PC-9 (cell line): ENCODE results near the gene LAMC1. TPM values are rescaled to one million over a fixed set of nuclear protein-coding genes. Genes with fewer than 3 reads are reported as not detected.

ENCODE experiments used
- BruUV-seq: library from RNA; stranded (reverse); fragments of 400-500 nt; replicated peaks from 2 replicates; lab custom pipeline; 2021; lab: Mats Ljungman, UMichigan
- CTCF ChIA-PET: fragments of 300-600 bp; sonication (Branson Sonifier 250); formaldehyde crosslinking; loops from one replicate; lab custom pipeline; 2022; ENCODE audit warnings: antibody characterized with exemption; lab: Charles Lee
- POLR2A ChIA-PET: fragments of 300-600 bp; sonication (Branson Sonifier 250); formaldehyde crosslinking; loops from one replicate; lab custom pipeline; 2022; ENCODE audit warnings: antibody characterized with exemption; ENCODE audit not compliant: unreplicated experiment; lab: Charles Lee
- DNase-seq, 2 experiments: peaks; one replicate each; pipeline versions ENCODE4 v3.0.0 to v3.0.0-alpha.2; 2015 to 2022; ENCODE audit warnings: mixed read lengths in 1 of 2
- H2AFZ ChIP-seq: fragments of 200-600 bp; sonication (generic); 2 replicates; pipeline ENCODE4 v1.8.1; 2017; ENCODE audit warnings: antibody characterized with exemption
- H3F3A ChIP-seq: fragments of 200-600 bp; sonication (generic); 2 replicates; pipeline ENCODE4 v1.8.1; 2017; ENCODE audit warnings: antibody characterized with exemption, mild to moderate bottlenecking, low read depth; ENCODE audit not compliant: insufficient read depth
- H3K27ac ChIP-seq: fragments of 200-600 bp; sonication (generic); 2 replicates; pipeline ENCODE4 v1.6.1; 2016; ENCODE audit warnings: mixed run types
- H3K27me3 ChIP-seq: fragments of 200-600 bp; sonication (generic); 2 replicates; pipeline ENCODE4 v1.6.1; 2016; ENCODE audit warnings: low read depth, mixed run types; ENCODE audit not compliant: insufficient read depth
- H3K36me3 ChIP-seq: fragments of 200-600 bp; sonication (generic); 2 replicates; pipeline ENCODE4 v1.6.1; 2016; ENCODE audit warnings: low read depth, mixed run types
- H3K4me1 ChIP-seq: fragments of 200-600 bp; sonication (generic); replicated peaks from 2 replicates; pipeline ENCODE4 v1.6.1; 2016; ENCODE audit warnings: mixed run types; ENCODE audit not compliant: insufficient read depth
- H3K4me2 ChIP-seq: fragments of 200-600 bp; sonication (generic); 2 replicates; pipeline ENCODE4 v1.6.1; 2017; ENCODE audit warnings: mixed run types
- H3K4me3 ChIP-seq: fragments of 200-600 bp; sonication (generic); 2 replicates; pipeline ENCODE4 v1.6.1; 2016; ENCODE audit warnings: mixed run types
- H3K79me2 ChIP-seq: fragments of 200-600 bp; sonication (generic); 2 replicates; pipeline ENCODE4 v1.6.1; 2017; ENCODE audit warnings: low read depth, mixed run types
- H3K9me2 ChIP-seq: fragments of 200-600 bp; sonication (generic); 2 replicates; pipeline ENCODE4 v1.8.1; 2017; ENCODE audit warnings: mild to moderate bottlenecking; ENCODE audit not compliant: insufficient read depth
- H3K9me3 ChIP-seq: fragments of 200-600 bp; sonication (generic); 2 replicates; pipeline ENCODE4 v1.8.1; 2016; ENCODE audit warnings: low read depth; ENCODE audit not compliant: insufficient read depth
- H4K20me1 ChIP-seq: fragments of 200-600 bp; sonication (generic); 2 replicates; pipeline ENCODE4 v1.8.1; 2017; ENCODE audit not compliant: insufficient read depth
- CTCF ChIP-seq: fragments of 200-600 bp; sonication (generic); conservative IDR thresholded peaks from 2 replicates; pipeline ENCODE4 v1.6.1; 2017; ENCODE audit warnings: mixed run types, antibody characterized with exemption, mild to moderate bottlenecking, moderate library complexity
- EZH2 ChIP-seq: fragments of 200-600 bp; sonication (generic); IDR thresholded peaks from 2 replicates; pipeline ENCODE4 v1.8.0; 2017; ENCODE audit warnings: antibody characterized with exemption, low read depth
- intact Hi-C: fragments of 100-400 bp; cut with micrococcal nuclease; formaldehyde crosslinking; loops from one replicate; pipeline ENCODE4 v1.10.0; 2022; ENCODE audit not compliant: unreplicated experiment
- total RNA-seq: library from RNA; stranded (reverse); gene quantifications from 2 replicates; pipeline ENCODE4 v1.2.3, GENCODE V29; 2021

Gene LAMC1
- total RNA-seq, 1 experiment from 2014 or later: 95.5 TPM

GRCh38 chr1:183140633-183141032, 117.4 kb downstream of the LAMC1 start:
- TF ChIP-seq EZH2 (no peak), CTCF (no peak)
- peaks cover 24% of the 10 kb centered on the region for H3K4me1 ChIP-seq
- intact Hi-C loops: no loop called here
- no peak overlapping the region for H2AFZ ChIP-seq
- peaks cover 35% of the 10 kb centered on the region for H3K36me3 ChIP-seq
- no peak for DNase-seq
- no peaks in the 10 kb centered on the region for H3K79me2 ChIP-seq
- no TSS peak for BruUV-seq
- no peak overlapping the region for H3K4me3 ChIP-seq
- H3K27ac ChIP-seq: no peak overlapping the region
- no peak overlapping the region for H3K4me2 ChIP-seq
- H3K27me3 ChIP-seq: no peaks in the 10 kb centered on the region
- no peaks in the 10 kb centered on the region for H3K9me3 ChIP-seq
- ChIA-PET CTCF (no interaction called here), POLR2A (no interaction called here)
- no peaks in the 10 kb centered on the region for H3K9me2 ChIP-seq
- H4K20me1 ChIP-seq: no peaks in the 10 kb centered on the region
- H3F3A ChIP-seq: peaks cover 17% of the 10 kb centered on the region; the same call in 1 of the 2 replicates

- ChIA-PET POLR2A (interaction anchor here (0.6 to 0.8 kb wide), 2 partner anchors 18 to 30 kb away, joined by 3 to 5 read pairs; no protein-coding TSS in a partner anchor), CTCF (interaction anchor here (0.5 kb wide), 1 partner anchor 87 kb away, joined by 4 read pairs; no protein-coding TSS in a partner anchor)
- peaks cover 17% of the 10 kb centered on the region; the same call in 1 of the 2 replicates for H3F3A ChIP-seq
- H3K9me2 ChIP-seq: no peaks in the 10 kb centered on the region
- no peak overlapping the region for H2AFZ ChIP-seq
- no peaks in the 10 kb centered on the region for H3K9me3 ChIP-seq
- H3K4me2 ChIP-seq: no peak overlapping the region
- no peaks in the 10 kb centered on the region for H3K79me2 ChIP-seq
- no peaks in the 10 kb centered on the region for H4K20me1 ChIP-seq
- H3K4me3 ChIP-seq: no peak overlapping the region
- BruUV-seq: no TSS peak
- no peak for TF ChIP-seq EZH2
- no peak for TF ChIP-seq CTCF
- H3K36me3 ChIP-seq: peaks cover 21% of the 10 kb centered on the region
- no peak for DNase-seq
- no peaks in the 10 kb centered on the region for H3K27me3 ChIP-seq
- H3K4me1 ChIP-seq: peaks cover 24% of the 10 kb centered on the region
- intact Hi-C loops: no loop called here
- H3K27ac ChIP-seq: no peak overlapping the region
Measured at GRCh38 chr1:183142171-183142570, 119.0 kb downstream of the LAMC1 start.

GRCh38 chr1:183143576-183144315, 120.5 kb downstream of the LAMC1 start:
- ChIA-PET POLR2A (interaction anchor here (0.6 kb wide), 1 partner anchor 335 kb away, joined by 5 read pairs; no protein-coding TSS in a partner anchor), CTCF (no interaction called here)
- H3F3A ChIP-seq: peaks cover 14% of the 10 kb centered on the region; the same call in 1 of the 2 replicates
- no peaks in the 10 kb centered on the region for H3K9me3 ChIP-seq
- H3K27ac ChIP-seq: no peak overlapping the region
- H3K9me2 ChIP-seq: no peaks in the 10 kb centered on the region
- peaks cover 19% of the 10 kb centered on the region for H3K4me1 ChIP-seq
- no peak for DNase-seq
- H3K4me3 ChIP-seq: no peak overlapping the region
- no peaks in the 10 kb centered on the region for H3K27me3 ChIP-seq
- no TSS peak for BruUV-seq
- intact Hi-C loops: no loop called here
- no peaks in the 10 kb centered on the region for H3K79me2 ChIP-seq
- H2AFZ ChIP-seq: no peak overlapping the region
- no peak for TF ChIP-seq CTCF
- no peak for TF ChIP-seq EZH2
- H4K20me1 ChIP-seq: no peaks in the 10 kb centered on the region
- peaks cover 10% of the 10 kb centered on the region for H3K36me3 ChIP-seq
- no peak overlapping the region for H3K4me2 ChIP-seq
